Activated CD8-positive, alpha-beta memory T cell treated with anti-CD3 and anti-CD28 coated beads for 24 hours (primary cell): ENCODE results near the gene KIRREL1.

ENCODE experiments used
- DNase-seq: peaks from one replicate; pipeline ENCODE4 v3.0.0-alpha.2; 2020

Gene KIRREL1

GRCh38 chr1:158037008-158037865 is 43.8 kb downstream of the KIRREL1 start:
- no peak for DNase-seq

DNA sequence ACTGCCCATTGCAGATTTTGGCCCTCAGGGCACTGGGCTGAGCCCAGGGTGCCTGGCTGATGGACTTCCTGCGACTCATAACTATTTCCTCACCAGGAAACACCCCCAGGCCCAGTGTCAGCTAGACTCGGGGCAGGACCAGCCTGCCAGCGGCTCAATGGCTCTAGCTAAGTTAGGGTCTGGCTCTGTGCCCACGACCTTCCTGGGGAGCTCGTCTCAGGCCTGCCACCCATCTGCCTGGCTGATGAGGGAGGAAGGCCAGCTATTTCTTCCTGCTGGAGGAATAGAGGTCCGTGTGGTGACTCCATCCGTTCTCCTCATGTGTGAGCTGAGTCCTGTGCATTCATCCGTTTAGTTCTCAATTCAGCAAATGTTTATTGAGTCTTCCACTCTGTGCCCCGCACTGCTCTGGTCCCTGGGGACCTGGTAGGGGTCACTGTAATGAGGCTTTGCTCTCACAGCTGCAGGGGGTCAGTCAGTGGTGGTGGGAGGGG is 44.5 kb downstream of the KIRREL1 start:
- DNase-seq = no peak

- no peak for DNase-seq
Observed at GRCh38 chr1:158038793-158039192, 45.3 kb downstream of the KIRREL1 start.

GRCh38 chr1:158039380-158039779 is 45.9 kb downstream of the KIRREL1 start:
- no peak for DNase-seq

GRCh38 chr1:158040323-158040722 is 46.9 kb downstream of the KIRREL1 start:
- DNase-seq = no peak

DNA sequence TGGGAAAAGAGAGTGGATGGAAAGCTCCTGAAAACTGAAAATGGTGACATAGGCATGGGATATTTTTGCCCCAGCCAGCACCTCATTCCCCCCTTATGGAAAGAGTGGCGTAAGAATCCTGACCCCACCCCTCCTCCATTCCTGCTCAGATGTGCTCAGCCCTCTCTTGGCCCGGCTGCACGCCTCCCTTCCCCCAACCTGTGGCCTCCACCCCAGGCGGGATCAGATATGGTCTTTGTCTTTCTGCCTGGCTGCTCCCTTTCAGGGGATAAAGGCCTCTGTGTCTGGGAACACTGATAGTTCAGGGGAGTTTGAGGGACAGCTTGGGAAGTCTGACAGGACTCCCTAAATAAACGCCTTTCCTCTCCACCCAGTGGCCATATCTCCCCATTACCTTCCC is 49.8 kb downstream of the KIRREL1 start:
- DNase-seq = no peak

DNA sequence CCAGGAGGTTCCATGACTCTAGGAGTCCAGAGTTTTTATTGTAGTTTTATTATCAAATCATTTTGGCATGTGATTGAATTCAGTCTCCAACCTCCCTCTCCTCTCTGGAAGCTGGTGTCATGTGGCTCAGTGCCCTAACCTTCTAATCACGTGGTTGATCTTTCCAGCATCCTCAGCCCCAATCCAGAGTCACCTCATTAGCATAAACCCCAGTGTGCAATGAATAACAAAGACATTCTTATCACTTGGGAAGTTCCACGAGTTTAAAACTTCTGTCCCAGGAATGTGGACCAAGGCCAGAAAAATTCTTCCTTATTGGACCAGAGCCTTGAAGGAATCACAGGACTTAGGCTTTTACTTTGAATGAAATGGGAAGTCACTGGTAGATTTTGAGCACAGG is 52.2 kb downstream of the KIRREL1 start:
- DNase-seq = no peak

GRCh38 chr1:158046715-158047510 is 53.5 kb downstream of the KIRREL1 start:
- no peak for DNase-seq

DNA sequence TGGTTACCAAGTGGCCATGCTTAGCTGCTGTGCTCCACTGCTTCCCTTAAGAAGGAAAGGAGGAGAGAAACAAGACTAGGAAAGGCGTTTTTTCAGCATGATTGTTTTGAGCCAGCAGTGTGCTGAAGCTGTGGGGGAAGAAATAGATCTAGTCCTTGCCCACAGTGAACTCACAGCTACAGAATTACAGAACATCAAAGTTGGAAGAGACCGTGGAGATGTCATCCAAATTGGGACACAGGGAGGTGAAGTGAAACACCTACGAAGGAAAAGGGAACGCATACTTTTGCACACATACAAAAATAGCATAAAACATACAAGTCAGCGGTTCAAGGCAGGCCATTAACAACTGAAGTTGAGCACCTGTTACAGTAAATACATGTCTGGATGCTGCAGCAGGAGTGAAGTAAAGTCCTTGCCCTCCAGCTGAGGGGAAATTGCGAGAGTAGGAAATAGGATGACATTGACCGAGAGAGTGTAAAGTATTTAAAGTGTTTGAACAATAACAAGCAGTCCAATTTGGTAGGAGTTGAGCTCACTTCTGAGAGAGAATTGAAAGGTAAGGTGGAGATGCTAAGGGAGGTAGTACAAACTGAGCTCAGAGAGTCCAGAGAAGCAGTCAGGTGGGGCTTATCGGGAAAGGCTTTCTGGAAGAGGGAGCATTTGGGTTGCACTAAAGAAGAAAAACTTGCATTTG is 55.1 kb downstream of the KIRREL1 start:
- DNase-seq = no peak

- DNase-seq = no peak
Observed at GRCh38 chr1:158049853-158050252, 56.4 kb downstream of the KIRREL1 start.

DNA sequence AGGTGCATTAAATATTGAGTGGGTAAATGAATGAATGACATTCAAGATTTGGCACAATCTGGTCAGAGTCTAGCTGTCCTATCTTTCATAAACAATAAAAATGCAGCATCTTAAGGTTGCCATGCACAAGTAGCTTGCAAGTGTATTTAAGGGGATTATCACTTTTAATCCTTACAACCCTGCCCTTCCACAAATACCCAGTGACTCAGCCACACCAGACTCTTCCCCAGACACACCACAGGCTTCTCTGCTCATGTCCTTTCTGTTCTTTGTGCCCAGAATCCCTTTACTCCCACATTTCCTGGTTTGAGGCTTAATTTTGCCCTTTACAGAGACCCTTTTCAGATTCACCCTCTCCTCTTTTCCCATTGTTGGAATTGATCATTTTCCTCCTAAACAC is 59.8 kb downstream of the KIRREL1 start:
- DNase-seq = no peak

GRCh38 chr1:158054721-158055120 is 61.3 kb downstream of the KIRREL1 start:
- DNase-seq = no peak

DNA sequence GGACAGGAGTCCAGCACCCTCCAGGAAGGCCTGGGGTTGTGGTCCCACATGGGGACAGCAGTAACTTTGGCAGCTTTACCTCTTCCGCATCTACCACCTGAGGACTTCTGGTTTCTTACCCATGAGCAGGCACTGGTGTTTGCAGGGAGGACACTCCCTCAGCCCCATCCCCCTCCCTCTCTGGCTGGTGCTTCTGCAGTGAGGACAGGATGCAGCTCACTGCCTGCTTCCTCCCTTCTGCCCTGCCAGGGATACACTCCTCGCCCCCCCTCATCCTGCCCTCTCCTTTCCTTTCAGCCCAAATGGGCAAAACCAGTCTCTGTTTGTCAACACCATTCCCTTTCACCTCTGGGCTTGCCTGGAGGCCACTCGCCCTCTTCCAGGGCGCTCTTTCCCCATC is 62.4 kb downstream of the KIRREL1 start:
- DNase-seq = no peak

- DNase-seq = no peak
Observed at GRCh38 chr1:158056498-158056897, 63.1 kb downstream of the KIRREL1 start.

- no peak for DNase-seq
Observed at GRCh38 chr1:158058237-158058985, 65.0 kb downstream of the KIRREL1 start.

GRCh38 chr1:158059984-158060383 is 66.5 kb downstream of the KIRREL1 start:
- DNase-seq = no peak

- no peak for DNase-seq
Observed at GRCh38 chr1:158062174-158062573, 68.7 kb downstream of the KIRREL1 start.

- no peak for DNase-seq
Observed at GRCh38 chr1:158067662-158068061, 74.2 kb downstream of the KIRREL1 start.

DNA sequence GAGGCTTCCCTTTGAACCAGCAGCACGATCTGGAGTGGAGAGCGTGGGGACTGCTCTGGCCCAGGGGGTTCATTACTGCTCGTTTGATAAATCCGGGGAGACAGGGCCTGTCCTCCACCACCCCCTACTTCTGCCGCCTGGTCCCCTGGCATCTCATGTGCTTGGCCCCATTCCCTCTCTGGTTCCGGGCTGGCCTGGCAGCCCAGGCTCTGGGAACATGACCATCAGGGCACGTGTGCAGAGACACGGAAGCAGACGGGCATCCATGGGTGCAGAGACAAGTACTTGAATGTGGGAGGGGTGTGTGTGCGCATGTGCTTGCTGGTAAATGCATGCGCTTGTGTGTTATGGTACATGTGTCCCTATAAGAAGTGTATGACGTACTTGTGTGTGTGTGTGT is 75.5 kb downstream of the KIRREL1 start:
- no peak for DNase-seq

- no peak for DNase-seq
Observed at GRCh38 chr1:158071138-158071537, 77.7 kb downstream of the KIRREL1 start.

DNA sequence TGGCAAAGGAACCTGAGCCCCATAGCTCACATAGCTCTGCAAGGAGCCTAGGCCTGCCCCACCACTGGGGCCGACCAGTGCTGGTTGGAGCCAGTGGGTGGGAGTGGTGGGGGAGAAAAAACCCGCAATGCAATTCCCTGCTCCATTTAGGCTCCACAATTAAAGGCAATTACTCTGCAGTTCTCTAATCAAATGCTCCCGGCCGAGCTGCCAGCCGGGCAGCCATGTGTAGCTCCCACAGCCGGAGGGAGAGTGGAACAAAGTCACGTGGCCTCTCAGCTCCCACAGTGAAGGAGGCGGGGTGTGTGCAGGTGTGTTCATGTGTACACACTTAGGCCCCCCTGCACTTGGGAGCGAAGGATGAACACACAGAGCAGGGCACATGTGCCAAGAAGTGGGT is 81.6 kb downstream of the KIRREL1 start:
- no peak for DNase-seq

DNA sequence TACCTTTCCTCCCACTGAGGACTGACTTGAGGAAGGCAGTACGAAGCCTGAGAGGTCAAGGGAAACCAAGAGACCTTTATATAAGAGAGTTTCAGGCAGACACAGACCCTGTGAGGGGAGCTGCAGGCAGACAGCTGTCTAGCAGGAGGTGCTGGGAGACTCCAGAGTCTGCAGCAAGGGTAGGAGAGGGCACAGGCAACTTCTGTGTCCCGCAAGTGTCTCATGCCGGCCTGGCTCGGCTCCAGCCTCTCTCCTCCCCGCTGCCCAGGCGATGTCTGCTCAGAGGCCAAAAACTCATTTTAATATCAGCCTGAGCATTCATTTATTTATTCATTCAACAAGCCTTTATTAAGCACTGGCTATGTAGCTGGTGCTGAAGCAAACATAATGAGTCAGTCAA is 83.0 kb downstream of the KIRREL1 start:
- DNase-seq = no peak
